ENCODE measurements around the gene KIFC1.

The KIFC1 gene

DNA sequence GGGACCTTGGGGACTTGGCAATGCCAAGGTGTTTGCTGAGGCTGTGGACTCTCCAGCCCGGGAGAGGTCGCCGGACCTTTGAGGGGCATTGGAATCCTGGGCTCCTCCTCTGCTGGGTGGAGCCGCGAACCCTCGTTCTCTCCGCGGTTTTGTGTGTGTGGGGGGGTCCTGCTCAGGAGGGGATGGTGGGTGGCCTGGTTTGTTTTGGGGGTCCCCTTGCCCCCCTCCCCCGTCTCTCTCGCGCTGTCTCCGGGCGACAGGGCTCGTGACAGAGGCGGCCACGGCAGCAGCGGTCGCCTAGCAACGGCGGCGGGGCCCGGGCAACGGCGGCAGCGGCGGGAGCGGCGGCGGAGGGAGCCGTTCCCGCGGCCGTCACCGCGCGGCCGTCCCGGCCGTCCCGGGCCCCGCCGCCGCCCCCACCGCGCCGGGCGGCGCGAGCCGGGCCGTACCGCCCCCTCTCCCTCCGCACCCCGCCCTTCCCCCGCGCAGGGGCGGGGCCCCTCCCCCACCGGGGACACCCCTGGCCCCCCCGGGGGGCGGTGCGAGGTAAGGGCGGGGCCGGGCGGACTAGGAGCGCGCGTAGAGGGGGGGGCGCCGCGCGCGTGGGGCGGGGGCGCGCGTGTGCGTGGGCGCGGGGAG is 36.1 kb downstream of the KIFC1 start:
- peak; percentile 55 for DNase-seq

DNA sequence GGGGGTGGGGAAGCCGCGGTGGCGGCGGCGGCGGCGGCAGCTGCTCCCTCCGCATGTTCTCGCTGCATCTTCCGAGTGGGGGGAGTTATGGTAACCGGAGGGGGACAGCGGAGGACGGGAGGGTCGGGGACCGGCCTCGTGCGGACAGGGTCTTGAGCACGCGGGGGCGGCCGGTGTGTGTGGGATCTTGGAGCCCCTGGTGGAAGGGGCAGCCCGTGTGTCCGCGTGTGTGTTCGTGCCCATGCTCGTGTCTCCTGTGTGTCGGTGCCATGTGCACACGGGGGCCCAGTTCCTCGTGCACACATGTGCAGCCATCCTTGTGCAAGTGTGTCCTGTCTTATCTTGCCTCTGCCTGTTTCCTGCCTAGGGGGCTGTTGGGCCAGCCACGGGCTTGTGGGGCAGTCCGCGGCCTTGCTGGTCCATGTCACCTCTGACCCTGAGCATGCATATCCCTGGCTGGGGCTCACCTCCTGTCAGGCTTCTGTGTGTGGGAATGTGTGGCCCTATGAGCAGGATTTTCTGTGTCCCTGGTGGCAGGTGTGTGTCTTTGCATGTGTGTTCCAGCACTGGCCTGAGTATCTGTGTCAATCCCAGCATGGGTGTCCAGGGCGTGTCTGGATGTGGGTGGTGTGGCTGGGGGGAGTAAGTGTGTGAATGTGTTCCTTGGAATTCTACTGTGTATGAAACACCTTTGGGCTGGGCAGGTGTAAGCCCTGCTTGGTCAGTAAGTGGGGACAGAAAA is 36.8 kb downstream of the KIFC1 start:
- peak; percentile 66 for DNase-seq

DNA sequence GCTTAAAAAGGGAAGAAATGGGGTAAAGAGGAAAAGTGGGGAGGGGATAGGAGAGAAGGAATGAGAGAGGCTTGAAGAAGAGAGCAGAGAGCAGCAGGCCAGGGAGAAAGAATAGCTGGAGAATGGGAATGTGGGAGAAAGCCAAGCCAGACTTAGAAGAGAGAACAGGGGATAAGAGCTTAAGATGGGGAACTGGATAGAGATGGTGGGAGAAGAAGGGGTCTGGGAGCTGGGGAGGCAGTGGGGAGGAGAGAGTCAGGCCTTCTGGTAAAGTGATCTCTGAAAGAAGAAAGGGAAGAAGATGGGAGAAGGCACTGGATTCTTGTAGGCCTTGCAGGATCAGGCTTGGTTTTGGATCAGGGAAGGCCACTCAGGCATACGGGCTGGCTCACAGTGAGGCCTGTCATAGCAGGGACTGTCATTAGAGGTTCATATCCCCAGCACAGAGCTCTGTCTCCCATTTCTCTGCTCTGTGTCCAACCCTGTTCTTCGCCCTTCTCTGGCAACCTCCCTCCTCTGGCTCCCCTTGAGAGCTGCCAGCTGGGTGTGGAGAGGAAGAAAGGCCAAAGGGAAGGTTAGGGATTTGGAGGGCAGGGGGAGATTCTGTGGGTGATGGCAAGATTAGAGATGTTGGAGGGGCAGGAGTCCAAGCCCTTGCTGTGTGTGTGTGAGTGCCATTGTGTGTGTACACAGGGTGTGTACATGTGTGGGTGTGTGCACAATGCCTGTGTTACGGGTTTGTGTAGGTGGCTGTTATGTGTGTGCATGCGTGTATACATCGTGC is 37.5 kb downstream of the KIFC1 start:
- DNase-seq, result no peak

DNA sequence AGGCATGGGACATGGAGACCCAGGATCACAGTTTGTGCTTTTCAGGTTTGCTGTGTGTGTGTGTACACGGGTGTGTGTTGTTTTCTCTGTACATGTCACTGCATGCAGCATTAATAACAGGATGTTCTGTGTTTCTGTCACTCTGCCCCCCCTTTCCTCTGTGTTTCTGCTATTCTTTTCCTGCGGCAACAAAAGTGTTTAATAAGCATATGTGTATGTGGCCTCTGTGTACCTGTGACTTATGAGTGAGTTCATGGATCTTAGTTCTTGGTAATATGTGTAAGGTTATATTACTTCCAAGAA is 38.1 kb downstream of the KIFC1 start:
- peak; percentile 37 for DNase-seq

DNA sequence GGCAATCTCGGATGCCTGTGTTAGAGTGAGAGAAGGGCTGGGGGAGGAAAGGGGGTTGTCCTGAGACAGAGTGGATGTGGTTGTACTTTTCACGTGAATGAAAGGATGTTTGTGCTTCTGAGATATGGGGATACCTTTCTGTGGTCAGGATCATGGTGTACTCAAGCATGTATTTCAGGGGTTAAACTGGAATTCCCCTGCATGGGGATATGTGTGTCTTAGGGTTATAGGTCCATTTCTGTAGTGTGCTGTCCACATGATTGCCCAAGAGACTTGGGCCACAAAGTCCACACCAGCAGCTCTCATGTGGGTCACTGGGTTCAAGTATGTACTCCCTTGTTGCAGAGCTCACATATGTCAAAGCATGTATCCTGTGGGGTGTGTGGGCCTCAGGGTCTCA is 38.7 kb downstream of the KIFC1 start:
- DNase-seq, result peak; percentile 33

DNA sequence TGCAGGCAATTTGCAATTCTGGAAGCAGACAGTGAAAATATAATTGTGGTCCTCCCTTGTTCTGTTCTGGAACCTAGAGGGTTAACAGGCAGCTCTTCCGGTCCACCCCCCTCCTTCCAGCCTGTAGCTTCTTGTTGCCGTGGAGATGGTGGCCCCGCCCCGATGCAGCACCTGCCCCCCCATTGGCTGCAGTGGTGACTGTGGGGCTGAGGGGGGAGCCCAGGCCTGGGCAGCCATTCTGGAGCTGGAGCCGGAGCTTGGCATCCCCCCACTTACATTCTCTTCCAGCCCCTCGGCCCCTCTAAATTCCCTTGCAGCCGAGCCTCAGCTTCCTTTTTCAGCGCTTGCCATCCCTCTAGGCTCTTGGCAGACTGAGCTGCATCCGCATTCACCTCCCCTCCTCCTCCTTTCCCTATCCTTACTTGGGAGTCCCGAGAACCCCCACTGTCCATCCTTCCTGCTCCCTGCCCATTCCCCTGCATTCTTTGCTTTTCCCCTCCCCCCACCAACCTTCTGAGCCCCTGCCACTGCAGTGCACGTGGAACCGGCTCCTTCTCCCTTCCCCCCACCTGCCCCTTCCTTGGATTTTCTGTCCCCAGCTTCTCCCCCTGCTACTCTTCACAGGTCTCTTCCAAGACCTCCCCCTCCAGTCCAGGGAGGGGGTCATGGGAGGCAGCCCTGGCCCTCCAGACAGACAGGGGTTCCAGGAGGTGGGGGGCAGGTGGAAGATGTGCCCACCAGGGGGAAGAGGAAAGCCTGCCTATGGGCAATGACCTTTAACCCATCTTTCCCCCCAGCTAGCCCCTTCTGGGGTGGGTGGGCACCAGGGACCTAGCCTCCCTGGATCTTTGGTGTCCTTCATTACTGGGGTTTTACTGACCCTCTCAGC is 39.6 kb downstream of the KIFC1 start:
- DNase-seq, result peak; percentile 83

DNA sequence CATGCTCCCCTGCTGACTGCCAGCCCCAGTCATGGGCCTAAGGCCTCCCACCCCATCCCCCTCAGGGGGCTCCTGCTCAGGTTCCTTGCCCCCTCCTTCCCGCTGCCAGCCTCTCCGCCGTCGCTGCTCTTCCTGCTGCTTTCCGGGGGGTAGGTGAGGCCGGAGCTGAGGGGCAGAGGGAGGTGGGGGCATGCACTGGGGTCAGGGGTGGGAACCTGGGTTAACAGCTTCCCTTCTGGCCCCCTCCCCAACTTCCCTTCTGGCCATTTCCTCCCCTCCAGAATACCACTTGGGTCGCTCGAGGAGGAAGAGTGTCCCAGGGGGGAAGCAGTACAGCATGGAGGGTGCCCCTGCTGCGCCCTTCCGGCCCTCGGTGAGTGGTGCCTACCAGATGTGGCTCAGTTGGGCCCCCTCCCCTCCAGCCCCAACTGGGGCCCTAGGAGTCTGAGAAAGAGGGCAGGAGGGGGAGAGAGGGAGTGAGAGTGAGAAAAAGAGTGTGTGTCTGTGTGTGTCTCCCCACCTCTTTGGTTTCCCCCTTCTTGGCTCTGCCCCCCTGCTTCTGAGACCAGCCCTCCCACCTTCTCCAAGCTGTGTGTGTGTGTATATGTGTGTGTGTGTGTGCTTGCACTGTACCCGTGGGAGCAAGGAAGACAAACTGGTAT is 40.4 kb downstream of the KIFC1 start:
- no peak for DNase-seq

DNA sequence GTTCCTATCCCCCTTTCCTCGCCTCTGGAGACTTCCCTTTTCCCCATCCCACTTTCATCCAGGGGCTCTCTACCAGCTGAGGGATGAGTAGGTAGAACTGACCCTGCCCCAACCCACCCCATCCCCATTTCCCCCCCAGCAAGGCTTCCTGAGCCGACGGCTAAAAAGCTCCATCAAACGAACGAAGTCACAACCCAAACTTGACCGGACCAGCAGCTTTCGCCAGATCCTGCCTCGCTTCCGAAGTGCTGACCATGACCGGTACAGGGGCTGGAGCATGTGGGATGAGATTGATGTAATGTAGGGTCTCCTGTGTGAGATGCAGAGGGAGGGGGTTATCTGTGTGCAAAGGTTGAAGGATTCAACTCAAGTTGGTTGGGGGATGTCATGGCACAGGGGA is 40.9 kb downstream of the KIFC1 start:
- no peak for DNase-seq

DNA sequence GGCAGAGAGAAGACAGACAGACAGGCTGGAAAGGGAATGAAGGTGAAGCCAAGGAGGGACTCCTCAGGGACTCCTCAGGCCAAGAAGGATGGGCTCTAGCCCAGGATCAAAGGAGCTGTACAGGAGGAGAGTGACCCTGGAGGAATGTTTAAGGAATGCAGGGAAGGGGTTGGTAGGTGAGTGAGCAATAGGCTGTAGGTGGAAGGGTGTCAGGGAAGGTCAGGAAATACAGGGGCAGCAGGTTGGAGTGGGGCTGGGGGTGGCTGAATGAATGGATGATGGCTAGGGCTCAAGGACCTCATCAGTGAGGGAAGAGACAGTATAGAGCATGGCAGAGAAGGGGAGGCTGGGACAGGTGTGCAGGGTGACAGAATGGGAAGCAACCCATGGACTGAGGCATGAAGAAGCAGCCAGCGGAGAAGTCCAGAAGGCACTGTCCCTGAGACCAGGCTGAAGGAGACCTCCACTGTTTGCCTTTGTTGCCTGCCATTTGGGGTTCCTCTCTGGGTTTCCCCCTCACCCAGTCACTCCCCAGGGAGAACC is 41.4 kb downstream of the KIFC1 start:
- no peak for DNase-seq

DNA sequence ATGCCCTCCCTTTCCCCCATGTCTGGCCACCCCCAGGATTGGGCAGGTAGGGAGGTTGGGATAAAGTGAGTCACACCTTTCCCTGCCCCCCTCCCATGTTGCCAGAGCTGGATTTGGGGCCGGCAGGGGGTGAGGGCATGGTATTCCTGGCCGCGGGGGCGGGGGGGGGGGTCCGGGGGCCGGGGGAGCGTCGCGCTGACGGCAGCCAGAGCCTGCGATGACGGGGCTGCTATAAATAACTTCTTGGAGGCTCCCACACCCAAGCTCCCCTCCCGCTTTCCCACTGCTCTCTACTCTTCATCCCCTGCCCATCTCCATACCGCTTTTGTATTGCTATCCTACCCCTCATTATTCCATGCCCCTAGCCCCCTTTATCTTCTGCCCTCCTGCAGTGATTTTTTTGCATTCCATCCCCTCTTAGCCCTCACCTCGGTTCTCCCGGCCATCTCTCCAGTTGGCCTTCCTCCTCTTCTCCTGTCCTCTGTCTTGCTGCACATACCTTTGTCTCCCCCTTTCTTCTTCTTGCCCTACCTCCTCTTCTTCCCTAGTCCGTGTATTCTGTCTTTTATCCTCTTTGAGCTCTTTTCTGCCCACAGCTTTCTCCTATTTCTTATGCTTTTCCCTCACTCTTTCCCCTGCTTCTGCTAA is 42.0 kb downstream of the KIFC1 start:
- no peak for DNase-seq

DNA sequence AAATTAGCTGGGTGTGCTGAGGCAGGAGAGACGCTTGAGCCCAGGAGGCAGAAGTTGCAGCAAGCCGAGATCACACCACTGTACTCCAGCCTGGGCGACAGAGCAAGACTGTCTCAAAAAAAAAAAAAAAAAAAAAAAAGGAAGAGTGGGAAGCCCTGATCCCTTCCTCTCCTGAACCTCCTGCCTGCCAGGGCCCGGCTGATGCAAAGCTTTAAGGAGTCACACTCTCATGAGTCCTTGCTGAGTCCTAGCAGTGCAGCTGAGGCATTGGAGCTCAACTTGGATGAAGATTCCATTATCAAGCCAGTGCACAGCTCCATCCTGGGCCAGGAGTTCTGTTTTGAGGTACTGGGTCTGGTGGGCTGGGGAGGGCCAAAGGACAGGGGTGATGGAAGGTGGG is 43.3 kb downstream of the KIFC1 start:
- DNase-seq, result no peak

DNA sequence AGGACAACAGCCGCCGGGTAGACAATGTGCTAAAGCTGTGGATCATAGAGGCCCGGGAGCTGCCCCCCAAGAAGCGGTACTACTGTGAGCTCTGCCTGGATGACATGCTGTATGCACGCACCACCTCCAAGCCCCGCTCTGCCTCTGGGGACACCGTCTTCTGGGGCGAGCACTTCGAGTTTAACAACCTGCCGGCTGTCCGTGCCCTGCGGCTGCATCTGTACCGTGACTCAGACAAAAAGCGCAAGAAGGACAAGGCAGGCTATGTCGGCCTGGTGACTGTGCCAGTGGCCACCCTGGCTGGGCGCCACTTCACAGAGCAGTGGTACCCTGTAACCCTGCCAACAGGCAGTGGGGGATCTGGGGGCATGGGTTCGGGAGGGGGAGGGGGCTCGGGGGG is 46.0 kb downstream of the KIFC1 start:
- DNase-seq, result no peak

DNA sequence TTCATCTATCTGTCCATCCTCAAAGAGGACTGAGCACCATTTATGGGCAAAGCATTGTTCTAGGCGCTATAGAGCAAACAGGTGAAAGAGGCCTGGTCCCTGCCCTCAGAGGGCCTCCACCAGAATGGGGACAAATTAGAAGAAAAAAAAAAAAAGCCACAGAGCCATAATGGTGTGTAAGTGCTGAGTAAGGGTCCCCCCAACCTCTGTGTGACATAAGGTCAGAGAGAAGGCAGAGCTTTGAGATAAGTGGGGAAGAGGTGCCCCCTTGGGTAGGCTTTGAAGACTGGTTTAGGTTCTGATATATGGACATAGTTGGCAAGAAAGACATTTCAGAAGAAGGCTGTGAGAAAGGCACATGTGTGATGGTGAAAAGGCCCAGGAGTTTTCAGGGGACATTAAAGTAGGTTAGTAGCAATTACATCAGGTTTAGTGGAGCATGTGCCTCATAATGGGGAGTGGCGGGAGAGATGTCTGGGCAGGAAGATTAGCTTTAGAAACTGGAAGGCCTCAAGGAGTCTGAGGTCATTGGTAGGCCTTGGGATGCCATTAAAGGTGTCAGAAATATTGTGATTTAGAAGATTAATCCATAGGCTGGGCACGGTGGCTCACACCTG is 47.5 kb downstream of the KIFC1 start:
- DNase-seq, result no peak

DNA sequence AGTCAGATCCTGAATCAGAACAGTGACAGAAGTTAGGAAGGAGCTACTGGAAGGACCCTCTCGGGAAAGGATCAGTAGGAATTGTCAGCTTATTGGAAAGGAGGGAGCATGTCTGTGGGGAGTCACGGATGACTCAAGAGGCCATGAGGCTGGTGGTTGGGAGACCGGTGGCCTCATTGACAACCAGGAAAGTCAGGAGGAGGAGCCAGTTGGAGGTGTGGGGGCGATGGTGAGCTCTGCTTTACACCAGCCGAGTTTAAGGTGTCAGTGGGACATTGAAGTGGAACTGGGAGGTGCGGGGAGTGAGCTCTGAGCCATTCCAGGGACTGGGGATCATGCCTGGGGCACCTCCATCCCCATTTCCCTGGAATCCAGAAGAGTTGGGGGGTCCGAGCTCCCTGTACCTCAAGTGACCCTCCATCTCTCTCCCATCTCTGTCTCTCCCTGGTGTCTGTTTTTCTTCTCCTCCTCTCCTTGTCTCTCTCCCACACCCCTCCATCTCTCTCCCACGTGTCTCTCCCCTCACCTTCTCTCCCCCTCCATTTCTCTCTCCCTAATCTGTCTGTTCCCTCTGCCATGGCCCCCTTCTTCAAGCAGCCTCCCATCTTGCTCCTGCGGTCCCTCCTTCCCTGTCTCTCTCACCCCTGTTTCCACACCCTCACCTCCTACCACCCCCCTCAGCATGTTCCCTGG is 48.5 kb downstream of the KIFC1 start:
- no peak for DNase-seq

DNA sequence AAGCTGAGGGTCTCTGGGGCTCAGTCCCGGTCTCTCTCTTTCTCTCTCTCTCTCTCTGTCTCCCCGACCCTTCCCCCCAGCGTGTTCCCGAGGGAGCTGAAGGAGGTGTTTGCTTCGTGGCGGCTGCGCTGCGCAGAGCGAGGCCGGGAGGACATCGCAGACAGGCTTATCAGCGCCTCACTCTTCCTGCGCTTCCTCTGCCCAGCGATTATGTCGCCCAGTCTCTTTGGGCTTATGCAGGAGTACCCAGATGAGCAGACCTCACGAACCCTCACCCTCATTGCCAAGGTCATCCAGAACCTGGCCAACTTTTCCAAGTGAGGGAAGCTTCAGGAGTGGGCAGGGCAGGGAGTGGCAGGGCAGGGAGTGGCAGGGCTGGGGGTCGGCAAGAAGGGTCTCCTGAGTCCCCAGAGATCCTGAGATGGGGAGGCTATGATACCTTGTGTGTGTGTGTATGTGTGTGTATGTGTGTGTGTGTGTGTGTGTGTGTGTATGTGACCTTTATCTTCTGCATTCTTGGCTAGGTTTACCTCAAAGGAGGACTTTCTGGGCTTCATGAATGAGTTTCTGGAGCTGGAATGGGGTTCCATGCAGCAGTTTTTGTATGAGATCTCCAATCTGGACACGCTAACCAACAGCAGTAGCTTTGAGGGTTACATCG is 49.2 kb downstream of the KIFC1 start:
- no peak for DNase-seq

DNA sequence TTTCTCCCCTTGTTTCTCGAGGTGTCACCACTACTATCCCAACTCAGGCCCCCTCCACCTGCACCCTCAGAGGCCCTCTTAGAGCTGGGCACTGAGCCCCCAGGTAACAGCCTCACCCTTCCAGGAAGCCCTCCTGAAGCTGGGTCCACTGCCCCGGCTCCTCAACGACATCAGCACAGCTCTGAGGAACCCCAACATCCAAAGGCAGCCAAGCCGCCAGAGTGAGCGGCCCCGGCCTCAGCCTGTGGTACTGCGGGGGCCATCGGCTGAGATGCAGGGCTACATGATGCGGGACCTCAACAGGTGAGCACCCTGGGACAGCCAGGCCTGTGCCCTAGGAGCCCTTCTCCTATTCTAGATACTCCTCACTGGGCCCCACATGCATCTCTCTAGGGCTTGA is 49.8 kb downstream of the KIFC1 start:
- no peak for DNase-seq

DNA sequence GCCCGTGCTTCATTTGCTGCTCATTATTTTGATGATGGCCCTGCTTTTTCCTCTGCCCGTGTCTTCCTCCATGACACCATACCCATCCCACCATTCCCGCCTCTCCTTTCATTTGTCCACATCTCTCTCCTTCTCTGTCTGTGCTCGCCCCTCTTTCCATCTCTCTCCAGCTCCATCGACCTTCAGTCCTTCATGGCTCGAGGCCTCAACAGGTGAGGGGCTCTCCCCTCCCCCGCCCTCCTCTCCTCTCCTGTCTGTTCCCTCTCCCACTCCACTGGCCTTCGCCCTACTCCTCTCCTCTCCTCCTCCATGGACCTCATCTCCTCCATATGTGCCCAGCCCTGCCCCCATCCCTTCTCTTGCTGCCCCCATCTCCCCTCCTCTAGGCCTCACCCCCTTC is 50.7 kb downstream of the KIFC1 start:
- no peak for DNase-seq

DNA sequence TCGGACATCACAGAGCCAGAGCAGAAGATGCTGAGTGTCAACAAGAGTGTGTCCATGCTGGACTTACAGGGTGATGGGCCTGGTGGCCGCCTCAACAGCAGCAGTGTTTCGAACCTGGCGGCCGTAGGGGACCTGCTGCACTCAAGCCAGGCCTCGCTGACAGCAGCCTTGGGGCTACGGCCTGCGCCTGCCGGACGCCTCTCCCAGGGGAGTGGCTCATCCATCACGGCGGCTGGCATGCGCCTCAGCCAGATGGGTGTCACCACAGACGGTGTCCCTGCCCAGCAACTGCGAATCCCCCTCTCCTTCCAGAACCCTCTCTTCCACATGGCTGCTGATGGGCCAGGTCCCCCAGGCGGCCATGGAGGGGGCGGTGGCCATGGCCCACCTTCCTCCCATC is 51.4 kb downstream of the KIFC1 start:
- DNase-seq, result no peak

DNA sequence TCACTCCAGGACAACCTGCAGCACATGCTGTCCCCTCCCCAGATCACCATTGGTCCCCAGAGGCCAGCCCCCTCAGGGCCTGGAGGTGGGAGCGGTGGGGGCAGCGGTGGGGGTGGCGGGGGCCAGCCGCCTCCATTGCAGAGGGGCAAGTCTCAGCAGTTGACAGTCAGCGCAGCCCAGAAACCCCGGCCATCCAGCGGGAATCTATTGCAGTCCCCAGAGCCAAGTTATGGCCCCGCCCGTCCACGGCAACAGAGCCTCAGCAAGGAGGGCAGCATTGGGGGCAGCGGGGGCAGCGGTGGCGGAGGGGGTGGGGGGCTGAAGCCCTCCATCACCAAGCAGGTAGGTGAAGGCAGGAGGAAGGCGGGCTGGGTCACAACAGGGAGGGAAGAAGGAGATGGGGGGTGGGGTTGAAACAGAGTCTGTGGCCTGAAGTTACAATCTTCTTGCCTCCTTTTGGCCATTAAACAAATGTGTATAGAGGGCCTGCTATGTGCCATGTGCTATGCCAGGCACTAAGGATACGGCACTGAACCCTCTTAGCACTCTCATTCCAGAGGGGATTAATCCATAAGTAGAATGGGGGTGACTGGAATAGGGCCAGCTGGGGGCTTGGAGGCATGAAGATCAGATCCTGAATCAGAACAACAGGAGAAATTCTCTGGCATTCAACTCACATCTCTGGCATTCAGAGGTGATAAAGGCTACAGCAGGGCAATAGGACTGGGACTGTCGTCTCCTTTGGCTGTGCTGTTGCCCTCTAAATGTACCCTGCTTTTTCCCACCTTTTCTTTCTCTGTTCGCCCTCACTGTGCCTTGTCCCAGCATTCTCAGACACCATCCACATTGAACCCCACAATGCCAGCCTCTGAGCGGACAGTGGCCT is 52.2 kb downstream of the KIFC1 start:
- DNase-seq, result no peak

Data from activated CD4-positive, alpha-beta T cell treated with anti-CD3 and anti-CD28 coated beads, Interleukin-2, Interleukin-6, amounts not matched to agents 100 ng/mL and 50 ng/mL, durations not matched to agents 16 hours and 8 hours (primary cell).